Measurements from ENCODE around the gene ARHGAP24. TPM values are rescaled to one million over a fixed set of nuclear protein-coding genes. Genes with fewer than 3 reads are reported as not detected.

ARHGAP24 gene
- total and polyA plus RNA-seq, 2 experiments from 2014 or later: 0.21 to 0.36 TPM

- H3K79me2 ChIP-seq (replicated peaks; ENCODE audit: insufficient read depth): no peaks in the 10 kb centered on the region
- H3K27me3 ChIP-seq (ENCODE audit: insufficient read depth): no peaks in the 10 kb centered on the region
- H3K27ac Mint-ChIP-seq: no peak overlapping the region
- no peaks in the 10 kb centered on the region for H3K36me3 Mint-ChIP-seq (ENCODE audit: low read depth)
- H3K27me3 Mint-ChIP-seq (ENCODE audit: insufficient read depth, low read depth, poor library complexity): no peaks in the 10 kb centered on the region
- H3F3A ChIP-seq (replicated peaks; ENCODE audit: low read depth): no peaks in the 10 kb centered on the region
- no peak for DNase-seq (ENCODE audit: low spot score)
- no peaks in the 10 kb centered on the region for H3K9me3 Mint-ChIP-seq
- H3K4me2 ChIP-seq: no peak overlapping the region
- H3K4me3 ChIP-seq: no peak overlapping the region
- H3K9me2 ChIP-seq (ENCODE audit: insufficient read depth): peaks cover 6% of the 10 kb centered on the region; the same call in 1 of the 2 replicates
- H3K4me1 Mint-ChIP-seq: no peaks in the 10 kb centered on the region
- H3K4me3 Mint-ChIP-seq: no peak overlapping the region
- no peaks in the 10 kb centered on the region for H4K20me1 ChIP-seq (replicated peaks; ENCODE audit: insufficient read depth)
- H2AFZ ChIP-seq: no peak overlapping the region
- no peaks in the 10 kb centered on the region for H3K4me1 ChIP-seq (ENCODE audit: insufficient read depth)
- no peak for ATAC-seq
- TF ChIP-seq ZNF331 (CRISPR knock-in tag; IDR thresholded peaks at IDR 0.05; ENCODE audit: low read depth) (no peak), EZH2 (IDR thresholded peaks at IDR 0.05; ENCODE audit: low read depth, unreplicated experiment) (no peak), CREB1 (CRISPR knock-in tag; IDR thresholded peaks at IDR 0.05; ENCODE audit: low read depth) (no peak), POLR2AphosphoS5 (IDR thresholded peaks at IDR 0.05; ENCODE audit: low read depth) (no peak), ETS1 (IDR thresholded peaks at IDR 0.05) (no peak), ZNF462 (CRISPR knock-in tag; IDR thresholded peaks at IDR 0.05) (no peak), STAT1 (IDR thresholded peaks at IDR 0.05; ENCODE audit: unreplicated experiment) (no peak), ZNF114 (CRISPR knock-in tag; IDR thresholded peaks at IDR 0.05) (no peak), NANOG (IDR thresholded peaks at IDR 0.05; ENCODE audit: borderline replicate concordance) (no peak), EZH2phosphoT487 (IDR thresholded peaks at IDR 0.05; ENCODE audit: unreplicated experiment) (no peak)
- TF ChIP-seq, protein P1, sequence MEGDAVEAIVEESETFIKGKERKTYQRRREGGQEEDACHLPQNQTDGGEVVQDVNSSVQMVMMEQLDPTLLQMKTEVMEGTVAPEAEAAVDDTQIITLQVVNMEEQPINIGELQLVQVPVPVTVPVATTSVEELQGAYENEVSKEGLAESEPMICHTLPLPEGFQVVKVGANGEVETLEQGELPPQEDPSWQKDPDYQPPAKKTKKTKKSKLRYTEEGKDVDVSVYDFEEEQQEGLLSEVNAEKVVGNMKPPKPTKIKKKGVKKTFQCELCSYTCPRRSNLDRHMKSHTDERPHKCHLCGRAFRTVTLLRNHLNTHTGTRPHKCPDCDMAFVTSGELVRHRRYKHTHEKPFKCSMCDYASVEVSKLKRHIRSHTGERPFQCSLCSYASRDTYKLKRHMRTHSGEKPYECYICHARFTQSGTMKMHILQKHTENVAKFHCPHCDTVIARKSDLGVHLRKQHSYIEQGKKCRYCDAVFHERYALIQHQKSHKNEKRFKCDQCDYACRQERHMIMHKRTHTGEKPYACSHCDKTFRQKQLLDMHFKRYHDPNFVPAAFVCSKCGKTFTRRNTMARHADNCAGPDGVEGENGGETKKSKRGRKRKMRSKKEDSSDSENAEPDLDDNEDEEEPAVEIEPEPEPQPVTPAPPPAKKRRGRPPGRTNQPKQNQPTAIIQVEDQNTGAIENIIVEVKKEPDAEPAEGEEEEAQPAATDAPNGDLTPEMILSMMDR (conservative IDR thresholded peaks at IDR 0.05; ENCODE audit: low read depth in 2 of 2): no peak
- TF ChIP-seq, protein P2, sequence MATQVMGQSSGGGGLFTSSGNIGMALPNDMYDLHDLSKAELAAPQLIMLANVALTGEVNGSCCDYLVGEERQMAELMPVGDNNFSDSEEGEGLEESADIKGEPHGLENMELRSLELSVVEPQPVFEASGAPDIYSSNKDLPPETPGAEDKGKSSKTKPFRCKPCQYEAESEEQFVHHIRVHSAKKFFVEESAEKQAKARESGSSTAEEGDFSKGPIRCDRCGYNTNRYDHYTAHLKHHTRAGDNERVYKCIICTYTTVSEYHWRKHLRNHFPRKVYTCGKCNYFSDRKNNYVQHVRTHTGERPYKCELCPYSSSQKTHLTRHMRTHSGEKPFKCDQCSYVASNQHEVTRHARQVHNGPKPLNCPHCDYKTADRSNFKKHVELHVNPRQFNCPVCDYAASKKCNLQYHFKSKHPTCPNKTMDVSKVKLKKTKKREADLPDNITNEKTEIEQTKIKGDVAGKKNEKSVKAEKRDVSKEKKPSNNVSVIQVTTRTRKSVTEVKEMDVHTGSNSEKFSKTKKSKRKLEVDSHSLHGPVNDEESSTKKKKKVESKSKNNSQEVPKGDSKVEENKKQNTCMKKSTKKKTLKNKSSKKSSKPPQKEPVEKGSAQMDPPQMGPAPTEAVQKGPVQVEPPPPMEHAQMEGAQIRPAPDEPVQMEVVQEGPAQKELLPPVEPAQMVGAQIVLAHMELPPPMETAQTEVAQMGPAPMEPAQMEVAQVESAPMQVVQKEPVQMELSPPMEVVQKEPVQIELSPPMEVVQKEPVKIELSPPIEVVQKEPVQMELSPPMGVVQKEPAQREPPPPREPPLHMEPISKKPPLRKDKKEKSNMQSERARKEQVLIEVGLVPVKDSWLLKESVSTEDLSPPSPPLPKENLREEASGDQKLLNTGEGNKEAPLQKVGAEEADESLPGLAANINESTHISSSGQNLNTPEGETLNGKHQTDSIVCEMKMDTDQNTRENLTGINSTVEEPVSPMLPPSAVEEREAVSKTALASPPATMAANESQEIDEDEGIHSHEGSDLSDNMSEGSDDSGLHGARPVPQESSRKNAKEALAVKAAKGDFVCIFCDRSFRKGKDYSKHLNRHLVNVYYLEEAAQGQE (IDR thresholded peaks at IDR 0.05; ENCODE audit: unreplicated experiment): no peak
- H3K27ac ChIP-seq (ENCODE audit: low read depth): no peak overlapping the region
- no peaks in the 10 kb centered on the region for H3K36me3 ChIP-seq (ENCODE audit: insufficient read depth)
Observed at GRCh38 chr4:85531560-85532341, 56.8 kb downstream of the ARHGAP24 start.
